ENCODE measurements around the gene ALG14.

GRCh38 chr1:95017775-95018174 lies 55.0 kb downstream of the ALG14 start:
- TF ChIP-seq POLR2AphosphoS5 (IDR thresholded peaks at IDR 0.05; ENCODE audit: low read depth, low read length) = no peak
- no peak for TF ChIP-seq POLR2A (IDR thresholded peaks at IDR 0.05; ENCODE audit: low read depth, low read length)

Data from GM12891 (cell line).